Measurements from ENCODE around the gene MLST8.

MLST8 gene

DNA sequence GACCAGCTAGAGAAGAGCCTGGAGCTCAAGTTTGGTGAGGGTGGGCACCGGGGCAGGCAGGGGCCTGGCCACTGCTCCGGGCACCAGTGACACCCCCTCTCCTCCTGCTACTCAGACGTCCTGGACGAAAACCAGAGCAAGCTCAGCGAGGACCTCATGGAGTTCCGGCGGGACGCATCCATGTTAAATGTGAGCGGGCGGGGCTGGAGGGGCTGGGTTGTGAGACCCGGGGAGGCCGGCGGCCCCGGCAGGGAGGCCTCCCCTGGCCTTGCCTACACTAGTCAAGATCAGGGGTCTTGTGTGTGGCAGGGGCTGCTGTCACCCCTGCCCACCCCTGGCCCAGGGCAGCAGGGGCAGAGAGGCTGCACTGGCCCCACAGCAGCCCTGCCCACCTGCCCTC lies 31.9 kb upstream of the MLST8 start:
- DNase-seq (ENCODE audit: low spot score): no peak

DNA sequence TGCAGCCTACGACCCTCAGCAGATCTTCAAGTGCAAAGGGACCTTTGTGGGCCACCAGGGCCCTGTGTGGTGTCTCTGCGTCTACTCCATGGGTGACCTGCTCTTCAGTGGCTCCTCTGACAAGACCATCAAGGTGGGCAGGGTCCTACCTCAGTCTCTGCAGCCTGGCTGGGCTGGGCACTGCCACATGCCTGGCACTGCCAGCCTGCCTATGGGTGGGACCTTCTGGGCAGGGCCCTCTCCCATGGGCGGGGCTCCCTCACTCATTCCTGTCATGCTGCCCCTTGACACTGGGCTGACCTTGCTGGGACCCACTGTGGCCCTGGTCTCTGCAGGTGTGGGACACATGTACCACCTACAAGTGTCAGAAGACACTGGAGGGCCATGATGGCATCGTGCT lies 31.3 kb upstream of the MLST8 start:
- no peak for DNase-seq (ENCODE audit: low spot score)

DNA sequence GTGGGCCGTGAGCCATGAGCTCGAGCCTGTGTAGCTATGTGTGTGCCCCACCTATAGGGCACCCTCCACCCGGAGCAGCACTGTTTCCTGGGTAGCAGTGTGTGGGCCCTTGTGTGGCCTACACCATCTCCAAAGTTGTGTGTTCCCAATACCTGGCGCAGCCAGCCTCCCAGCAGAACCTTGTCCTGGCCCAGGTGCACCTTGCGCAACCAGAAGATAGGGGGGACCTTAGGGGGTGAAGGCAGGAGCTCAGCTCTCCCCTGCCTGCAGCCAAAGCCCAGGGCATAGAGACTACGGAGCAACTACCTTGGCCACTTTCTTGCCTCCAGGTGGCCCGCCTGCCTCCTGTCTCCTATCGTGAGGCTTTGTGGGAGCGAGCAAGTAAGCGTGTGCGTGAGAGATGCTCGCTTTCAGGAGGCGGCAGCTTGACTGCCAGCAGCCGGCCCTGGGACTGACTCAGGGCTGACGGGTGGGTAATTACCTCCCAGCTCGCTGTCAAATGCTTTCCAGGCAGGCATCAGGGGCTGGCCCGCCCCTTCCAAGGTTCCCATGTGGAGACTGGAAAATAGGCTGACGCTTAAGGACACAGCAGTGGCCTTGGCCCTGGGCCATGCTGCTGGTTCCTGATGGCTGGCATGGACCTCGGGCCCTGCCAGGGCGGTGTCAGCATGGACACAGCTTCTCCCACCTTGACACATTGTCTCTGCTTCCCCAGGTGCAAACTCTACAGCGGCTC lies 30.7 kb upstream of the MLST8 start:
- no peak for DNase-seq (ENCODE audit: low spot score)

DNA sequence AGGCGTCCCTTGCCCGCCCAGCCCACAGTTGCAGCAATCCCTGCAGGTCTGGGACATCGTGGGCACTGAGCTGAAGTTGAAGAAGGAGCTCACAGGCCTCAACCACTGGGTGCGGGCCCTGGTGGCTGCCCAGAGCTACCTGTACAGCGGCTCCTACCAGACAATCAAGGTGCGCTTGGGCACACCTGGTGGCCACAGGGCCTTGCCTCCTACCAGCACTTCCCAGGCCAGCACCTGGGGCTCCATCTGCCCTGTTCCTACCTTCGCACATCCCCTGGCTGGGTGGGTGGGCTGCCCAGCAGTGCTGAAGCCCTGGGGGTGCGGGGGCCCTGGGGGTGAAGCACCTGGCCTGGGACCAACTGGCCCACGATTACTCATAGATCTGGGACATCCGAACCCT lies 29.8 kb upstream of the MLST8 start:
- no peak for DNase-seq (ENCODE audit: low spot score)

DNA sequence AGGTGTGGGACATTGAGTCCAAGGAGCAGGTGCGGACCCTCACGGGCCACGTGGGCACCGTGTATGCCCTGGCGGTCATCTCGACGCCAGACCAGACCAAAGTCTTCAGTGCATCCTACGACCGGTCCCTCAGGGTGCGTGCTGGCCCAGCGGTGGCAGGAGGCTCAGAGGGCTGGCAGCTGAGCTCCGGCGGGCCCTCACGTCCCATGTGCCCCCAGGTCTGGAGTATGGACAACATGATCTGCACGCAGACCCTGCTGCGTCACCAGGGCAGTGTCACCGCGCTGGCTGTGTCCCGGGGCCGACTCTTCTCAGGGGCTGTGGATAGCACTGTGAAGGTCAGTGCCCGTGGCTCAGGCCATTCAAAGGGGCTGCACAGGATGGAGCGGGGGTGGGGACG lies 29.2 kb upstream of the MLST8 start:
- DNase-seq (ENCODE audit: low spot score): no peak

DNA sequence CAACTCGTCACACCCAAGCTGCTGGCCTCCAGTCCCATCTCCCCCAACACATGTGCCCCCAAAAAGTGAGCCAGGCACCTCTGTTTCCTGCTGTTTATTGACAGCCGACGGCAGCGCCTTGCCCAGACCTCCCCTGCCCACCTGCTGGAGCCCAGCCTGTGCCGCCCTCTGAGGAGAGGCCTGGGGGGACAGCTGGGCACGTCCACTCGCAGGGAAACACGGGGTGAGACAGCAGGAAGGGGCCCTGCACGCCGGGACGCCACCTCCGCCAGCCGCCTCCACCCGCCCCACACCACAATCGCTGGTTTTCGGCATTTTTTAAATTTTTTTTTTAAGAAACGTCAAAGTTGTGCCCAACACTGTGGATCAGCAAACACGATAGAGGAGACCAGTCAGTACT lies 28.2 kb upstream of the MLST8 start:
- DNase-seq (ENCODE audit: low spot score): no peak

DNA sequence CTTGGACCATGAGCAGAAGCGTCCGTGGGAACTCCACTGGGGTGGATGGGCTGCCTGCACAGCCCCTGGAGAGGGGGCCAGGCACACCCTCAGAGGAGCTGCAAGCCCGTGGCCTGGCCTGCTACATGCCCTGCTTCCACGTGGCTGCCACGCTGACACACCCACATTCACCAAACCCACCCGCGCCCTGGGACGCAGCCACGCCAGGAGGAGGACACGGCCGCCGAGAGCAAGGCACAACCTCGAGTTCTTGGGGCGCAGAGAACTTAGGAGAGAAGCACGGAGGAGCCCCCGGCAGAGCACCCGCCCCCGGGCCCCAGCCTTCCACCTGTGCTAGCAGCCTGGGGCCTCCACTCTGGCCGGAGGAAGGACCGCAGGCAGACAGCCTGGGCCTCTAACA lies 27.7 kb upstream of the MLST8 start:
- DNase-seq (ENCODE audit: low spot score): no peak

DNA sequence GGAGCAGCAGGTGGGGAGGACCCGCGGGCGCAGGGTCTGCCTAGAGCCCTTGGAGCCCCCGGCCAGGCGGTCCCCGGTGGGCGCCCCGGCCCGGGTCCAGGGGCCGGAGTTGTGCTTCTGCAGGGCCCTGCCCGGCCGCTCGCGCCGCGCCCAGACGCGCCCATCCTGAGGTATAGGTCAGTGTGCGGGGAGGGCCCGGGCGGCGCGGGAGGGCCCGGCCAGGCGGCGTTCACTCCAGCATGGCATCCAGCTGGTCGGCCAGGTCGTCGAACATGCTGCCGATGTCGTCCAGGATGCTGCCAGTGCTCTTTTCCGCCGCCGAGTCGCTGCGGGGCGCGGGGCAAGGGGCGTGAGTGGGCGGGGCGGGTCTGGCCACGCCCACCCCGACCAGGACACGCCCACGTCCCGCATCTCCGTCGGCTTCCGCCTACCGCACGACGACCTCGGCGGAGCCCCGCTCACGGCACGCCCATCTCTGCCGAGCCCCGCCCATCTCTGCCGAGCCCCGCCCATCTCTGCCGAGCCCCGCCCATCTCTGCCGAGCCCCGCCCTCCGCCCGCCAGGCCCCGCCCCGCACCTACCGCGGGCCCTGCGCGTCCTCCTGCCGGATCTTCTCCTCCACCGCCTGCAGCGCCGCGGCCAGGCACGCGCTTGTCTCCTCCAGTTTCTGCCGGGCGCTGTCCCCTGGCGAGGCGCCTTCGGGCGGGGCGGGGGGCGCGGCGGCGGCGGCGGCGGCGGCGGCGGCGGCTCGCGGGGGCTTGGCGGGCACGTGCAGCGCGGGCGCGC lies 26.7 kb upstream of the MLST8 start:
- no peak for DNase-seq (ENCODE audit: low spot score)

DNA sequence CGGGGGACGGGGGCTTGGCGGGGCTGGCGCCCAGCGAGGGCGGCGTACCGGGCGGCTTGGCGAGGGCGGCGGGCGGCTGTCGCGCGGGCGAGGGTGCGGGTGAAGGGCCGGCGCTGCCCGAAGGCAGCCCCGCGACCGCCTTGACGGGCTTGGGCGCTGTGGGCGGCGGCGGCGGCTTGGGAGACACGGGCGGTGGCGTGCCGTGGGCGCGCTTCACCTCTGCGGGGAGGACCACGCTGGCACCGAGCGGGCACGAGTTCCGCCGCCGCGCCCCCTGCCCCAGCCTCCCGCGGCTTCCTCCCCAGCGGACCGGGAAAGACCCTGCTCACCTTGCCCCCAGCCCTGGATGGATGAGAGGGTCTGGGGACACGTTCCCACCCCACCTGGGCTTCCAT lies 26.1 kb upstream of the MLST8 start:
- no peak for DNase-seq (ENCODE audit: low spot score)

DNA sequence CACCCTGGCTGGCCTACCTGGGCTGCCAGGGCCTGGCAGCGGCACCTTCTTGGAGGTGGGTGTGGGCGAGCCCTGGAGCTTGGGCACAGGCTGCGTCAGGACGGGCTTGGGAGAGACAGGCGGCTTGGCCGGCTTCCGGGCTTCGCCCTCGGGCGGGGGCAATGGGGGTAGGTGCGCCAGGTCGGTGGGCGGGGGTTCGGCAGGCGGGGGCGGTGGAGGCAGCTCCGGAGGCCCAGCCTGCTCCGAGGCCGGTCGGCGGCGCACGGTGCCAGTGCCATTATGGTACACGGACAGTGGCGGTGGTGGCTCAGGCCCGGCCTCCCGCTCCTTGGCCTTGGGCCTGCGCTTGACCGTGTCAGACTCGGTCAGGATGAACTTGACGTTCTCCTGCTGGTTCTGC lies 25.7 kb upstream of the MLST8 start:
- no peak for DNase-seq (ENCODE audit: low spot score)

DNA sequence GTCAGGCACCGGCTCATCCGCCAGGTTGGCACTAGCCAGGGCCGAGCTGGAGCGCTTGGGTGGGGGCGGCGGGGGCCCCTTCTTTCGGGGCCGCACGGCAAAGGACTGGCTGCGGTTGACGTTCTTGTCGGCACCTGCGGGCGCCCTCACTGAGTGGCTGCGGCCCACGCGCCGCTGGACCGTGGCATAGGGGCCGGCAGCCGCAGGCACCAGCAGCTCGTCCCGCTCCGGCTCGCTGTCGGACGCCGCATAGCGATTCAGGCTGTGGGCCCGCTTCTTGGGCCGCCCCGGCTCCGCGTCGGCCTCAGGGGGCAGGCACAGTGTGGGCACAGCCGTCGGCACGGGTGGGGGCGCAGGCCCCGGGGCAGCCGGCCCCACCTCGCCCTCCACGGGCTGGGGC lies 24.8 kb upstream of the MLST8 start:
- no peak for DNase-seq (ENCODE audit: low spot score)

DNA sequence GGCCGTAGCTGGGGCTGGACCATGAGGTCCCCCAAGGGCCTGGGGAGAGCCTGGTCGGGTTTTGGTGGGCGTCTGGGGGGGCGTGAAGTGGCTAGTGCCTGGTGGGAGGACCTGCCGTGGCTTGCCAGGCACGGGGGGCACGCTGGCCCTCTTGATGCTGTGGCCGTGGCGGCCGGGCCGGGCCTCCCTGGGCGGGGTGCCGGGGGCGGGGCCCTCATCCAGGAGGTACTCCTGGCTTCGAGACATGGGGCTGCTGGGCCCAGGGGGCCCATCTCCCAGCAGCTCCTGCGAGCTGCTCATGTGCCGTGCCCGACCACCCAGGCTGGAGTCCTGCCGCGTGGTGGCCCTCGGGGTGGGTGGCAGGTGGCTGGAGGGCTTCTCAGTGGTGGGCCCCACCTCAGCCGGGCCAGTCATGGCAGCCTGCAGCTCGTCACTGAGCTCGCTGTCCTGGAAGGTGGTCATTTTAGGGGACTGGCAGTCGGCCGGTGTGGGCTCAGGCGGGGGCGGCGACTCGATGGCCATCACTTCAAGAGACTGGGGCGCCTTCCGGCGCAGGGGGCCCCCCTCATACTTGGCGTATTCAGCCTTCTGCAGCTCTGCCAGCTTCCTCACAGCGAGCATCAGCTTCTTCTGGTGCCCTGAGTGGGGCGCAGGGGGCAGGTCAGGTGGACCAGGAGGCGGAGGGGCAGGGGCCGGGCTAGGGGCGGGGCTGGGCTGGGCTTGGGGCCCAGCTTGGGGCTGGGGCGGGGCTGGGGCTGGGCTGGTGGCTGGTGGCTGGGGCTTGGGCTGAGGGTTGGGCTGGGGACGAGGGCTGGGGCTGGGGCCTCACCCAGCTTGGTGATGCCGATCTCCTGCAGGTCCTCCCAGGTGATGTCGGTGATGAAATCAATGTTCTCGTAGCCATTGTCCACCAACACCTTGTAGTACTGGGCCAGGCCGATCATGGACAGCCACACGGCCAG lies 24.0 kb upstream of the MLST8 start:
- no peak for DNase-seq (ENCODE audit: low spot score)

DNA sequence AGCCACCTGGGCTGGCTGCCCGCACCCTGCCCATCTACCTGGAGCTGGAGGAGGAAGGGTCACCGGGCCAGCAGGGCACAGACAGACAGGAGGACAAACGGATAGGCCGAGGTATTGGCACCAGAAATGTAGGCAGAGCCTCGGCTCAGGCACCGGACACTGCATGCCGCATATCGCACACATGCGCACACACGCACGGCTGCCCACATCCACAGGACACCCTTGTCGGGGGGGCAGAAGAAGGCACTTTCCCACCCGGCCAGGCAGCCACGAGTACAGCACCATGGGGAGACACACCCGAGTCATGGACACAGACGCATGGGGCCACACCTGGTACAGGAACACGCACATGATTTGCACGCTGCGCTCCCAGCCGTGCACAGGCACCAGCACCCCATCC lies 23.3 kb upstream of the MLST8 start:
- no peak for DNase-seq (ENCODE audit: low spot score)

DNA sequence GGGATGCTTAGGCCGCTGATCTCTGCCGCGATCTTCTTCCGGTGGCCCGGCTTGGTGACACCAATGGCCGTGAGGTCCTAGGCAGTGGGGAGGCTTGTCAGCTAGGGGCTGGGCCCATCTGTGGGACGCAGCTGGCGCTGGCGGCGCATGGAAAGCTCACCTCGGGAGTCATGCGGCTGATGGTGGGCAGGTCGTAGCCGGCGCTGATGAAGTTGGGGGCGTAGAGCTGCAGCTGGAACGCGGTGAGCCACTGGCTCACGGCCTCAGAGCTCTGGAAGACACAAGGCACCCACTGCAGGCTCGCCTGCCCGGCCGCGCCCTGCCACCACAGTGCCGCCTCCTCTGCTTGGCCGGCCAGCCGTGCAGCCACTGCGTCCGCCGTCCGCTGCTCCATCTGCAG lies 21.6 kb upstream of the MLST8 start:
- no peak for DNase-seq (ENCODE audit: low spot score)

DNA sequence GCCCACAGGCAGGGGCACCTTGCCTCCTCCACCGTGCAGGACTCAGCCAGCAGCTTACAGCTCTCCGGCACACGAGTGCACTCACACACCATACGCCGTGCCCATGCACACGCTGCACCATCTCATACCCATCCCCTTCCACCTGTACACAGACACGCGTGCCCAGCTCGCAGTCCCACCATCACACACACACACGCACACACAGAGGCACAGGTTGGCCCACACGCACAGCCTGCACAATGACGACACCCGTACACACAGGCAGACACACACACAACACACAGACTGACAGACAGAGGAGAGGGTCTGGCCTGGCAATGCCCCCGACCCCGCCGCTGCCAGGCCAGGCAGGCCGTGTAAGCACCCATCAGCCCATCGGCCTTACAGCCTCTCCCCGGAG lies 20.9 kb upstream of the MLST8 start:
- no peak for DNase-seq (ENCODE audit: low spot score)

DNA sequence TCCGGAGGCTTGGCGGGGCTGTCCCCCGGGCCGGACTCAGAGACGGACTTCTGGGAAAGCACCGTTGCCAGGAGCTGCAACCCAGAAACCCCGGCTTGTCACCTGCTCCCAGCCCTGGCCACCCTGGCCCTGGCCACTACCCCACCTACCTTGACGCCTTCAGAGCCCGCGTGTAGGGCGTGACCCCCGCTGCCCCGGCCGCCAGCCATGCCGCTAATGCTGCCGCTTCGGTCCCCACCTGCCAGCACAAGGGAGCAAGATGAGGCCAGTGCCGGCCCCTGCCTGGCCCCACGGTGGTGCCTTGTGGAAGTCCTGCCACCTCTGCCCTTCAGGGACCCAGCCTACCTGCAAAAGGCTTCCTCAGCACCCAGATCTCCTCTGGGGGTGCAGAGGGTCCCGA lies 20.3 kb upstream of the MLST8 start:
- DNase-seq (ENCODE audit: low spot score): no peak

DNA sequence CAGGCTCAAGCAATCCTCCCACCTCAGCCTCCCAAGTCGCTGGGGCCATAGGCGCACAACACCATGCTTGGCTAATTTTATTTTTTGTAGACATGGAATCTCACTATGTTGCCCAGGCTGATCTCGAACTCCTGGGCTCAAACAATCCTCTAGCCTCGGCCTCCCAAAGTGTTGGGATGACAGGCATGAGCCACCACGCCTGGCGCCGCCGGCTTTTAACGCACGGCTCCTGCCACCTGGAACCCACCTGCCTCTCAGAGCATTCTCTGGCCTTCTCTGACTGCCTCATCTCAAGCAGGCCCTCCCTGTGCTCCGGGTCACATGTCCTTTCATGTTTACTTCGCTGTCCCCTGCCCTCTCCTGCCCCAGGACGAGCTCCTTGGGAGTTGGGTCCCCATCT lies 19.2 kb upstream of the MLST8 start:
- no peak for DNase-seq (ENCODE audit: low spot score)

DNA sequence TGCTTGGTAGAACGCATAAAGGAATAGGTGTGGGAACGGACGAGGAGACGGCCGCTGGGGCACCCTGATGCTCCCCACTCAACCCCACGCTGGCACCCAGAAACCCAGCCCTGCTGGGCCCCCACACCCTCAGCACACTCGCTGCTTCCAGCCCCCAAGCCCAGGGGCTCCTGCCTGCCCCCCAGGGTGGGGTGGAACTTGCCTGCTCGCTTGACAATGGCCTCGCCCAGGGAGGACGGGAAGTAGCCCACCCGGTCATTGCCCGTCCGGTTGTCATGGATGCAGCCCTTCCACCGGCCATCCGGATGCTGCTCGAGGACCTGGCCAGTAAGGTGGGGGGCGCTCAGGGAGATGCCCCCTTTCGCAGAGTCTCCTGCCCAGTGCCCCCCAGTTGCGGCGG lies 18.7 kb upstream of the MLST8 start:
- no peak for DNase-seq (ENCODE audit: low spot score)

DNA sequence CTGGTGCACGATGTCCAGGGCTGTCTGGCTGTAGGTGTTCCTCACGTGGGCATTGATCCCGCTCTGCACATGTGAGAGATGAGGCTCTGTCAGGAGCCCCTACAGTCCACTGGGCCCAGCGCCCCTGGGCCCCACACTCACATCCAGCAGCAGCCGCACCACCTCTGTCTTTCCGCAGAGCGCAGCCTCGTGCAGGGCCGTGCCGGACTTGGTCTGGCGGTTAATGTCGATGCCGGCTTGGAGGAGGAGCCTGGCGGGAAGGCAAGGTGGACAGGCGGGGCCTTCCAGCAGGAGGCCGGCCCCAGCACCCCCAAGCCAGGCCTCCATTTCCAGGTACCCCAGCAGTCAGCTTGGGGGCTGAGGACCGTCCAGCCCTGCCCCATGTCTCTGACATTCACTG lies 18.0 kb upstream of the MLST8 start:
- no peak for DNase-seq (ENCODE audit: low spot score)

DNA sequence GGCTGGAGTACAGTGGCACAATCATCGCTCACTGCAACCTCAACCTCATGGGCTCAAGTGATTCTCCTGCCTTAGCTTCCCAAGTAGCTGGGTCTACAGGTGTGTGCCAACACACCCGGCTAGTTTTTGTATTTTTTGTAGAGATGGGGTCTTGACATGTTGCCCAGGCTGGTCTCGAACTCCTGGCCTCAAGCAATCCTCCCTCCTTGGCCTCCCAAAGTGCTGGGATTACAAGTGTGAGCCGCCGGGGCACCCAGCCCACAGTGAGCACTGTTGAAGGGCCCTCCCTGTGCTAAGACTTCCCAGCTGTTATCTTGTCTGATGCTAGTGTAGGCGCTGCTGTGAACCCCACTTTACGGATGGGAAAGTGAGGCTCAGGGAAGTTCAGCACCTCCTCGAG lies 16.9 kb upstream of the MLST8 start:
- no peak for DNase-seq (ENCODE audit: low spot score)

DNA sequence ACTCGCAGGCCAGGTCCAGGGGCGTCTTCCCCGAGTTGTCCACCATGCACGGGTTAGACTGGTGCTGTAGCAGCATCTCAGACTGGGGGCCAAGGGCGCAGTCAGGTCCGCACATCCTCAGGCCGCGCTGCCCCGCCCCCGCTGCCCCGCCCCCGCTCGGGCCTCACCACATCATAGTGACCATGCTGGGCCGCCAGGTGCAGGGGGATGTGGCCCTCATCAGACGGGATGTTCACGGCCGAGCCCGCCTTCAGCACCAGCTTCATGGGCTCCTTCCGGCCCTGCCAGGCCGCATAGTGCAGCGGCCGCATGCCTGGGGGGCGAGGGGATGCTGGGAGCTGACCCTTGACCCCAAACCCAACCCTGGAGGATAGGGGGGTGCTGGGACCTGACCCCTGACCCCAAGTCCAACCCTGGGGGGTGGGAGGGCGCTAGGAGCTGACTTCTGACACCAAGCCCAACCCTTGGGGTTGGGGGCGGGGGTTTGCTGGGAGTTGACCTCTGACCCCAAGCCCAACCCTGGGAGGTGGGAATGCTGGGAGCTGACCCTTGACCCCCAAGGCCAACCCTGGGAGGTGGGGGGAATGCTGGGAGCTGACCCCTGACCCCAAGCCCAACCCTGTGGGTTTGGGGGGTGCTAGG lies 15.9 kb upstream of the MLST8 start:
- no peak for DNase-seq (ENCODE audit: low spot score)

DNA sequence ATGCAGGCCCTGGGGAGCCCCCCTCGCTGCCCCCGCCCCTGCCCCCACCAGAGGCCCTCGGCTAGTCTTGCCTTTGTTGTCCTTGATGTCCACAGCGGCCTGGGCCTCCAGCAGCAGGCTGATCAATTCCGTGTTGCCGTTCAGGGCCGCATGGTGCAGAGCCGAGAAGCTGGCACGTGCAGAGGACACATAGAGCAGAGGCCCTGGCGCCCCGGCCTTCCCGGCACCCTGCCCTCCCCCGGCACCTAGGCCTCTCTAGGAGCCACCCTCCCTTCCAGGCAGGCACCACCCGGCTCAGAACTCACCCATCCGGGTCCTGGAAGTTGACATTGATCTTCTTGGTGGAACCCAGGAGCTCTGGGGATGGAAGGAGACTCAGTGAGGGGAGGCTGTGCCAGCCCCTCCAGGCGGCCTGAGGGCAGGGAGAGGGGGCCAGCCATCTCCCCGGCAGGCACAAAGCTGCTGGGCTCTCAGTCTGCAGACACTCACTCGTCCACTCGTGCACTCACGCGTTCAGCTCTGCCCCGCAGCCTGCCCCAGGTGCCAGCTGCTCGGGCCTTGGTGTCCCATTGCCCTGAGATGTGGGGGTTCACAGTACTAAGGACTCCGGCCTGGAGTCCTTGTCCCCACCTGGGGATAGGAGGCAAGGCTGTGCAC lies 15.1 kb upstream of the MLST8 start:
- no peak for DNase-seq (ENCODE audit: low spot score)

All from D341Med (cell line).